HCT116 (cell line): Measurements from ENCODE around the gene TCOF1. TPM values are rescaled to one million over a fixed set of nuclear protein-coding genes. Genes with fewer than 3 reads are reported as not detected.

ENCODE experiments used
- ATAC-seq: fragments of 200-7000 bp; cut with Tn5 transposase; 2 replicates; pipeline ENCODE4 v1.9.1; 2020; ENCODE audit warnings: mild to moderate bottlenecking, moderate library complexity
- Bru-seq: library from RNA; stranded (reverse); fragments of 400-500 nt; gene quantifications from one replicate; lab custom pipeline; 2021; lab: Mats Ljungman, UMichigan
- BruChase-seq, 2 experiments: library from RNA; stranded (reverse); fragments of 400-500 nt; gene quantifications; one replicate each; lab custom pipeline; 2021; lab: Mats Ljungman, UMichigan
- BruUV-seq: library from RNA; stranded (reverse); fragments of 400-500 nt; replicated peaks from 2 replicates; lab custom pipeline; 2021; lab: Mats Ljungman, UMichigan
- CTCF ChIA-PET: fragments of 300-600 bp; sonication (Branson Sonifier 250); formaldehyde crosslinking; loops from one replicate; lab custom pipeline; 2021; ENCODE audit warnings: antibody characterized with exemption; lab: Charles Lee
- POLR2A ChIA-PET: fragments of 300-600, 350-600 bp; sonication (Branson Sonifier 250); formaldehyde crosslinking; loops from one replicate; lab custom pipeline; 2021; ENCODE audit warnings: antibody characterized with exemption; lab: Charles Lee
- RAD21 ChIA-PET, 2 experiments: fragments of 300-600 bp; sonication (Branson Sonifier 250); formaldehyde crosslinking; loops; one replicate each; lab custom pipeline; 2023; ENCODE audit warnings: low total read pairs in 2 of 2; ENCODE audit not compliant: uncharacterized antibody in 2 of 2, unreplicated experiment in 2 of 2, low non-redundant PET in 1 of 2; lab: Charles Lee
- DNase-seq: peaks from one replicate; pipeline ENCODE4 v3.0.0-alpha.2; 2010; ENCODE audit warnings: low read depth, low spot score
- H2AFZ ChIP-seq: fragments of 200-600 bp; shearing (Covaris generic), sonication (generic); 2 replicates; pipeline ENCODE4 v1.6.1; 2017; ENCODE audit warnings: low read depth, mixed run types, mixed read lengths, antibody characterized with exemption, low read length; ENCODE audit not compliant: poor library complexity, severe bottlenecking
- H3K27ac ChIP-seq: 2 replicates; pipeline ENCODE4 v1.5.1; 2012; ENCODE audit warnings: low read depth, low read length
- H3K27me3 ChIP-seq: fragments of 200-600 bp; sonication (generic); 2 replicates; pipeline ENCODE4 v1.6.1; 2016; ENCODE audit warnings: mixed run types, low read length, mixed read lengths; ENCODE audit not compliant: insufficient read depth
- H3K36me3 ChIP-seq, 2 experiments: fragments of 200-500 bp in 1 of 2; fragments of 200-600 bp in 1 of 2; sonication (Bioruptor generic) in 1 of 2; sonication (generic) in 1 of 2; 2 replicates each; pipeline versions ENCODE4 v1.5.1 to v1.6.1; 2014 to 2016; ENCODE audit warnings: low read length in 2 of 2, inconsistent platforms in 1 of 2, mixed read lengths in 1 of 2, mixed run types in 1 of 2; ENCODE audit not compliant: insufficient read depth in 2 of 2, control insufficient read depth in 1 of 2
- H3K4me1 ChIP-seq, 2 experiments: fragments of 200-600 bp in 1 of 2; sonication (generic) in 1 of 2; 2 replicates each; pipeline versions ENCODE4 v1.5.1 to v1.6.1; 2012 to 2017; ENCODE audit warnings: low read length in 2 of 2, inconsistent platforms in 1 of 2, mild to moderate bottlenecking in 1 of 2, mixed read lengths in 1 of 2, mixed run types in 1 of 2, moderate library complexity in 1 of 2; ENCODE audit not compliant: insufficient read depth in 2 of 2, control insufficient read depth in 1 of 2
- H3K4me2 ChIP-seq: fragments of 200-600 bp; sonication (generic); 2 replicates; pipeline ENCODE4 v1.6.1; 2017; ENCODE audit warnings: mixed run types, low read length, mixed read lengths
- H3K4me3 ChIP-seq, 2 experiments: fragments of 200-600 bp in 1 of 2; sonication (generic) in 1 of 2; replicated peaks in 1 of 2; 2 replicates each; pipeline ENCODE4 v1.5.1; 2011 to 2016; ENCODE audit warnings: low read length in 2 of 2, control low read depth in 1 of 2, low read depth in 1 of 2, mild to moderate bottlenecking in 1 of 2, mixed read lengths in 1 of 2, mixed run types in 1 of 2
- H3K79me2 ChIP-seq: fragments of 200-600 bp; sonication (generic); 2 replicates; pipeline ENCODE4 v1.6.1; 2017; ENCODE audit warnings: mild to moderate bottlenecking, mixed run types, low read length, moderate library complexity, mixed read lengths; ENCODE audit not compliant: insufficient read depth
- H3K9ac ChIP-seq: fragments of 200-600 bp; sonication (generic); 2 replicates; pipeline ENCODE4 v1.6.1; 2016; ENCODE audit warnings: low read length, mixed read lengths
- H3K9me2 ChIP-seq: fragments of 200-600 bp; sonication (generic), shearing (Covaris generic); 2 replicates; pipeline ENCODE4 v1.6.1; 2017; ENCODE audit warnings: mixed run types, mild to moderate bottlenecking, moderate library complexity; ENCODE audit not compliant: insufficient read depth
- H3K9me3 ChIP-seq, 2 experiments: fragments of 200-500 bp in 1 of 2; fragments of 200-600 bp in 1 of 2; sonication (Bioruptor generic) in 1 of 2; sonication (generic) in 1 of 2; 2 replicates each; pipeline ENCODE4 v1.6.1; 2014 to 2017; ENCODE audit warnings: low read length in 2 of 2, mixed read lengths in 2 of 2, inconsistent platforms in 1 of 2, low read depth in 1 of 2, mild to moderate bottlenecking in 1 of 2, mixed run types in 1 of 2, moderate library complexity in 1 of 2; ENCODE audit not compliant: control insufficient read depth in 1 of 2, insufficient read depth in 1 of 2
- H4K20me1 ChIP-seq: fragments of 200-600 bp; sonication (generic), shearing (Covaris generic); 2 replicates; pipeline ENCODE4 v1.6.1; 2017; ENCODE audit warnings: mixed run types, mild to moderate bottlenecking, moderate library complexity; ENCODE audit not compliant: insufficient read depth
- ATF3 ChIP-seq: IDR thresholded peaks from 2 replicates; pipeline ENCODE4 v1.6.1; 2012
- EGR1 ChIP-seq: IDR thresholded peaks from 2 replicates; pipeline ENCODE4 v1.6.1; 2012; ENCODE audit warnings: low read depth
- FOSL1 ChIP-seq: IDR thresholded peaks from 2 replicates; pipeline ENCODE4 v1.6.1; 2012; ENCODE audit warnings: low read depth
- JUND ChIP-seq: IDR thresholded peaks from 2 replicates; pipeline ENCODE4 v1.6.1; 2012
- MAX ChIP-seq: IDR thresholded peaks from 2 replicates; pipeline ENCODE4 v1.6.1; 2012
- POLR2A ChIP-seq: IDR thresholded peaks from 2 replicates; pipeline ENCODE4 v1.7.0; 2011; ENCODE audit warnings: borderline replicate concordance; ENCODE audit not compliant: insufficient read depth, insufficient read length; ENCODE audit errors: extremely low read depth
- POLR2AphosphoS5 ChIP-seq: IDR thresholded peaks from 2 replicates; pipeline ENCODE4 v1.6.1; 2011; ENCODE audit warnings: mild to moderate bottlenecking, low read depth, low read length, moderate library complexity
- SIN3A ChIP-seq: IDR thresholded peaks from 2 replicates; pipeline ENCODE4 v1.6.1; 2012; ENCODE audit warnings: low read depth
- SP1 ChIP-seq: IDR thresholded peaks from 2 replicates; pipeline ENCODE4 v1.6.1; 2012; ENCODE audit warnings: low read depth
- TCF7L2 ChIP-seq: IDR thresholded peaks from 2 replicates; pipeline ENCODE4 v1.7.0; 2011; ENCODE audit warnings: borderline replicate concordance, inconsistent platforms; ENCODE audit not compliant: insufficient read depth, insufficient read length; ENCODE audit errors: extremely low read depth
- YY1 ChIP-seq: IDR thresholded peaks from 2 replicates; pipeline ENCODE4 v1.6.1; 2011; ENCODE audit warnings: low read length, low read depth, moderate library complexity, mild to moderate bottlenecking; ENCODE audit not compliant: insufficient replicate concordance; ENCODE audit errors: extremely low read depth
- ZBTB33 ChIP-seq: IDR thresholded peaks from 2 replicates; pipeline ENCODE4 v1.6.1; 2011; ENCODE audit warnings: mild to moderate bottlenecking, low read length, moderate library complexity; ENCODE audit not compliant: insufficient replicate concordance; ENCODE audit errors: extremely low read depth
- ZFX ChIP-seq: fragments of 450-650 bp; IDR thresholded peaks from 2 replicates; pipeline ENCODE4 v1.6.1; 2017
- intact Hi-C: fragments of 100-400 bp; cut with micrococcal nuclease; formaldehyde crosslinking; loops from 2 replicates; pipeline ENCODE4 v1.10.0; 2022
- long read RNA-seq: library from polyadenylated mRNA; unstranded; transcript quantifications from one replicate; pipeline ENCODE4 v2.0.0, GENCODE V29; 2021; ENCODE audit not compliant: unreplicated experiment
- polyA plus RNA-seq: library from polyadenylated mRNA; unstranded; fragments of >200 nt; gene quantifications from 2 replicates; pipeline ENCODE4 v1.2.1, GENCODE V29; 2012; ENCODE audit warnings: missing spikeins
- total RNA-seq: library from RNA; stranded (reverse); gene quantifications from one replicate; pipeline ENCODE4 v1.2.1, GENCODE V29; 2021; ENCODE audit not compliant: unreplicated experiment

TCOF1 gene
- total RNA-seq = 94.7 TPM
- 43.7 and 48.4 TPM in 2 replicates for polyA plus RNA-seq
- percentile 80 among the genes with signal in this experiment for Bru-seq, nascent RNA
- percentile 81 among the genes with signal in this experiment for BruChase-seq, experiment 1, labeled RNA remaining after a 6-hour chase
- BruChase-seq, experiment 2, labeled RNA remaining after a 2-hour chase = percentile 67 among the genes with signal in this experiment
- long read RNA-seq, full-length matches to known transcripts = 13 of 216 reads
- long read RNA-seq, partial matches to known transcripts = 162 of 216 reads
- long read RNA-seq, other reads (novel, unspliced or antisense) = 41 of 216 reads

- intact Hi-C loops = loop anchor here (5.0 to 10.0 kb wide), 2 partner anchors 80 to 353 kb away; partner anchors contain the start of genes HMGXB3 and TIGD6
- DNase-seq = peak; percentile 88
- Histone ChIP-seq H3K9ac (peak within 1 kb of the TSS; percentile 98), H3K4me1 (peaks cover 3 to 13% of the 10 kb centered on the region in 2 experiments; a peak in 3 of 4 replicates), H3K36me3 (peaks cover 6 to 30% of the 10 kb centered on the region in 2 experiments; a peak in 3 of 4 replicates), H3K9me2 (no peaks in the 10 kb centered on the region), H3K9me3 (no peaks in the 10 kb centered on the region), H2AFZ (peak within 1 kb of the TSS; percentile 74), H3K4me2 (peak within 1 kb of the TSS; percentile 82), H3K4me3 (peak within 1 kb of the TSS; percentile 94 to 95), H4K20me1 (no peaks in the 10 kb centered on the region), H3K27ac (peak within 1 kb of the TSS; percentile 74), H3K27me3 (no peaks in the 10 kb centered on the region), H3K79me2 (peaks cover 51% of the 10 kb centered on the region)
- TF ChIP-seq MAX (peak; percentile 90), SIN3A (peak; percentile 86), JUND (no peak), POLR2A (peak; percentile 39), ZFX (peak; percentile 92), YY1 (peak; percentile 27), SP1 (peak; percentile 47), ATF3 (no peak), TCF7L2 (peak; percentile 30), POLR2AphosphoS5 (peak; percentile 75), ZBTB33 (peak; percentile 52), EGR1 (0 out of 2 replicates have a peak, but pooled peaks have one; percentile 26), FOSL1 (no peak)
- ChIA-PET CTCF (no interaction called here), RAD21 (no interaction called here), POLR2A (no interaction called here)
- peak; percentile 95 for ATAC-seq
- no TSS peak for BruUV-seq
Observed at GRCh38 chr5:150357326-150358260, at the start of gene TCOF1. Gene TCOF1, plus strand, starts transcription at chr5:150357697. Its CDS starts 50 bp downstream, at chr5:150357747.
